Left colon (tissue), 2 donors: Measurements from ENCODE around the gene GUCA1C. TPM values are rescaled to one million over a fixed set of nuclear protein-coding genes. Genes with fewer than 3 reads are reported as not detected.

Experiments
- ATAC-seq: fragments of 200-7000 bp; cut with Tn5 transposase; one replicate; pipeline ENCODE4 v1.9.1; 2020; ENCODE audit warnings: mild to moderate bottlenecking, moderate library complexity
- DNase-seq, 2 donors: peaks; one replicate each; pipeline ENCODE4 v3.0.0-alpha.2; 2020
- intact Hi-C, 2 donors: fragments of 100-400 bp; cut with DNase I in 1 of 2; cut with micrococcal nuclease in 1 of 2; formaldehyde crosslinking; loops; one replicate each; pipeline versions ENCODE4 v1.11.2 to v1.14.0; 2022; cut with DNase I, micrococcal nuclease
- total RNA-seq, 2 donors: library from RNA; stranded (reverse); fragmentation: NEBNext Ultra II Directional; extraction: Animal tissue kit (Norgen Biotek cat#: 25700); gene quantifications; one replicate each; pipeline ENCODE4 v1.2.1, GENCODE V29; 2021
- donor health status: DM: no; HTN: no; CAD: no.
- donor health status: DM: yes; HTN: yes; CAD: no.

The GUCA1C gene
- total RNA-seq, 2 donors from 2014 or later: not detected

GRCh38 chr3:108918866-108919265 is 34.8 kb downstream of the GUCA1C start:
- DNase-seq (no peak), ATAC-seq (no peak)
- intact Hi-C loops: loop anchor here in 1 of 2 donors (10.0 kb wide), 1 partner anchor 434 kb away; no protein-coding TSS in a partner anchor

DNA sequence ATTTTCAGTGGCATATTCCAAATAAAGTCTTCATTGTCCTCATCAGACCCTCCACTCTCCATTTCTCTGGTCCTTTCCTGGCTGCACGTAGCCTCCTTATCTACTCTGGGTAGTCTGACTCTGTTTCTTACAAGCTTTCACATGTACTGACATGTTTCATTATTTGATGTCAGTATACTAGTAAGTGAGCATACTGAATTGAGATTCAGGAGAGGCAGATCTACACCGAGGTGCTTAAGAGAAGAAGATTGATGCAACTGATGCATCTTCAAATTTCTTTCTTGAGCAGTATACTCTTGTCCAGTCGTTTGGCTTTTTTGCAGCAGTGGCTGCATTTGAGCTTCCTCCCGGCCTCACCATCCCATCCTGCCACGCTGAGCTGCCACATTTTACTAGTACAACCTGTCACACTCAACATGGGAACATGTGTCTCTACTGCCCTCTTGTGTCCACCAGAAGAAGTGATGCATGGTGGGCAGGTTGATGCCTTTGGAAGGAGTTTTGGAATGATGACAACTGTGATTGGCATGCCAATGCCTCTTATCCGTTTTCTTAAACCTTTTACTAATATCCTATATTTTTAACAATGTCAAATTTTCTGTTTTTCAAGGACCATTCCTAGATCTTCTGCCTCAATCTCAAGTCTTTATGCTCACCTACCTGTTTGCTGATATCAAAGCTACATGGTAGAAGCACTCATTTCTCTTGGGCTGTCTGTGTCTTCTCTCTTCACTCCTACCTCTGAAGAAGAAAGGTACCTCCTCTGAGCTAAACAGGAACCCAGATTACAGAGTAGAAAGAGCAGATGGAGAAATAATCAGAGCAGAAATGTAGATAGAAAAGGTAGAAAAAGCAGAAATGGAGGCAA is 38.7 kb downstream of the GUCA1C start:
- DNase-seq: peak; percentile 37 to 49
- intact Hi-C loops: loop anchor here in 1 of 2 donors (2.0 to 10.0 kb wide), 2 partner anchors 252 to 430 kb away; no protein-coding TSS in a partner anchor
- peak; percentile 94 for ATAC-seq

DNA sequence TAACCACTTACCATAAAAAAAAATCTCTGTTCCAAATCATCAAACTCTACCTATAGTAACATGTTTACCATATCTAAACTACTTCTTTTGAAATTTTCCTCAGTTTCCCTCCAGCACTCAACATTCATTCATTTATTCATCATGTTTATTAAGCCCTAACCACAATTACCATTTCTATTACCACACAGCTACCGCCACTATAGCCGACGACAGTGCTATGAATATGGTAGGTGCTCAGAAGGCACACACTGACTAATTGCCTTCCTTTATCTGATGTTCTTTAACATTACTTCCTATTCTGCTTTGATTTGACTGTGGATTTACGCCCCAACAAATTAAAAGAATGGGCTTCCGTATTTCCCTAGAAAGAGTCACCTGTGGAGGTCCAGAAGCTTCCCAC is 43.9 kb downstream of the GUCA1C start:
- intact Hi-C loops: loop anchor here in 1 of 2 donors (10.0 kb wide), 1 partner anchor 425 kb away; no protein-coding TSS in a partner anchor
- DNase-seq (no peak), ATAC-seq (no peak)

- intact Hi-C loops: no loop called here
- DNase-seq (no peak), ATAC-seq (no peak)
Observed at GRCh38 chr3:108907194-108907593, 46.5 kb downstream of the GUCA1C start.

- intact Hi-C loops: no loop called here
- DNase-seq (no peak), ATAC-seq (no peak)
Observed at GRCh38 chr3:108899530-108899929, 54.1 kb downstream of the GUCA1C start.

DNA sequence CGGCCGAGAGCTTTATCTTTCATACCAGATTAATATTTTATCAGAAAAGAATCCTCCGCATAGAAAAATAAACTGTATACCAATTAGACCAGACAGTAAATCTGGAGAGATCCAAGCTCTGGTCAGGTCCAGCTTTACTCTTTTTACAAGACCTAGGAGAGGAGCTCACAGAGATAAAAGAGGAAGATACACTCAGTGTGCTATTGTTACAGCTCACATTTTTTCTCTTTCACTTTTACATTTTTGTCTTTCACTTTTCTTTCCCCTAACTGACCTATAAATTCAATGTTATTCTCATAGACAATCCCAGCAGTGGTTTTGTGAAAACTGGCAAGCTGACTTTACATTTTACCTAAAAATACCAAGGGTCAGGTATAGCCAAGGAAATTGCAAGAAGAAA is 55.8 kb downstream of the GUCA1C start:
- intact Hi-C loops: no loop called here

DNA sequence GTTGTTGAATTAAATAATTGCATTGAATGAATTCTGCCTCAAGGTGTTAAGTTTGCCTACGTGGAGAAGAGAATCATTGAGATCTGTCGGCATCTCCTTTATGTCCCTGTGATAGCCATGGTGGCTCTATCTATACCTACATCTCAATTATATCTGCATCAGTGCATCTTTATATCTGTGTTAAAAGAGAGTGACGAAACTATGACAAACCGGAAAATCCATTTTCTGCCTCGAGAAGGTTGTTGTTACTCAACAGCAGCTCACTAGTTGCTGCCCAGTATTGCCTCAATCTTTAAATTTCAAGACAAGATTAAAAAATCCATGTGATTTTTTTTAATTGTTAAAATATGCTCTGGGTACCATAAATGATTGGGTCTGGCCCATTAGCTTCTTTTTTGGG is 58.7 kb downstream of the GUCA1C start:
- DNase-seq (no peak), ATAC-seq (no peak)
- intact Hi-C loops: no loop called here

More for the DNA sequence above, 55.8 kb downstream of the GUCA1C start:
- no peak for DNase-seq
- no peak for ATAC-seq

- DNase-seq: no peak
- ATAC-seq: no peak
- intact Hi-C loops: no loop called here
Observed at GRCh38 chr3:108891833-108892232, 61.8 kb downstream of the GUCA1C start.

- ATAC-seq: no peak
- no peak for DNase-seq
- intact Hi-C loops: no loop called here
Observed at GRCh38 chr3:108887777-108888176, 65.9 kb downstream of the GUCA1C start.

DNA sequence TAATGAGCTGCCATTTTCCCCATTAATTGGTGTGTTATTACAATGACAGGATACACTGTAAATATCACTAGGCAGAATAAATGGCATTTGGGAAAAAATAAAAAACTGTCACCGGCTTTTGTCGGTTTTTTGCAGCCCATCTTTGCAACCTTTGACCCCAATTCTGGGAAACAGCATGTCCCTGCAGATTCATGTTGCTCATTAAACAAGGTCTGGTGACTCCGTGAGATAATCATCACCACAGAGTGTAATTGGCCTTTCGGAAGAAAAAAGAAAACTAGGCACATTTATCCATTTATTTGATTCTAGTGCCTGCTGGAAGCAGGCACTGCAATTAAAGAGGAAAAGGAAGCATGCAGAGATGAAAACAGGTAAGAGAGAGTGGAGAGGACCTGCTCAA is 66.6 kb downstream of the GUCA1C start:
- ATAC-seq (no peak), DNase-seq (no peak)
- intact Hi-C loops: no loop called here

GRCh38 chr3:108883373-108883772 is 70.3 kb downstream of the GUCA1C start:
- ATAC-seq (no peak), DNase-seq (no peak)
- intact Hi-C loops: no loop called here

DNA sequence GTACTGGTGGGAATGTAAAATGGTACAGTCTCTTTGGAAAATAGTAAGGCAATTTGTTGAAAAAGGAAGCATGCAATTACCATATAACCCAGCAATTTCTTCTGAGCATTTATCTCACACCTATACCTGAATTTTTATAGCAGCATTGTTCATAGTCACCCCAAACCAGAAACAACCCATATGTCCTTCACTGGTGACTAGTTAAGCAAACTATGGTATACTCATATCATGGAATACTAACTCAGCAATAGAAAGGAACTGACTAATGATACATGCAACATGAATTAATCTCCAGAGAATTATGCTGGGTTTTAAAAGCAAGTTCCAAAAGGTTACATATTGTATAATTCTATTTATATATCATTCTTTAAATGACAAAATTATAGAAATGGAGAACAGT is 70.9 kb downstream of the GUCA1C start:
- ATAC-seq: no peak
- intact Hi-C loops: no loop called here
- DNase-seq: no peak

DNA sequence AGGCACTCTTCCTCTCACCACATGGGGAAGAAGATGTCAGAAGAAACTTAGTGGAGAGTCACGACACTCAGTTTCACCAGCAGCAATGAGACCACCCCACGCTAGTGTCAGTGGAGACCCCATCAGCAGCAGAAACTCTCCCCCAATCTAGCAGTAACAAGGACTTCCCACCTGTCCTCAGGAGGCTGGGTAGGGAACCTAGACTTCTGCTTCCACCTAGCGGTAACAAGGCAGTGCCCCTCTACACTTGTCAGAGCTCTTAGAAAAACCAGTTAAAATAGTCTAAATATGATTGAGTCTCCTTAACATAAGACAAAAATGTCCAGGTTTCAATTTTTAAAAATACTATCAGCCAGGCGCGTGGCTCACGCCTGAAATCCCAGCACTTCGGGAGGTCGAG is 73.8 kb downstream of the GUCA1C start:
- DNase-seq (no peak), ATAC-seq (no peak)
- intact Hi-C loops: no loop called here

- DNase-seq (no peak), ATAC-seq (no peak)
- intact Hi-C loops: no loop called here
Observed at GRCh38 chr3:108877901-108878300, 75.8 kb downstream of the GUCA1C start.

DNA sequence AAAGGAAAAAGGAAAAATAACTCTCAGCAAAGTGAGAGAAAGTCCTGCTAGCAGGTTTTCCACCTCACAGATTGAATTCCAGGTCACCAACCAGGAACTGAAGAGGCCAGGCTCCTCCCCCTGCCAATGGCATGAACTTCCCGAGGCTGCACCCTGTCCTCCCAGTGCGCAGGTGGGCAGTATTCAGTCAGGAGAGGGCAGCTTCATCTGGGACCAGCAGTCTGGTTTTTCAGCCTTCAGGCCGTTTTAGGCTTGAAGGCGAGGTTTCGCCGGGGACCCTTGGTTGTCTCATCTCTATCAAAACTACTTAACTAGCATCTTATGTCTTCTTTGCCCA is 89.9 kb downstream of the GUCA1C start:
- no peak for DNase-seq
- no peak for ATAC-seq
- intact Hi-C loops: no loop called here

DNA sequence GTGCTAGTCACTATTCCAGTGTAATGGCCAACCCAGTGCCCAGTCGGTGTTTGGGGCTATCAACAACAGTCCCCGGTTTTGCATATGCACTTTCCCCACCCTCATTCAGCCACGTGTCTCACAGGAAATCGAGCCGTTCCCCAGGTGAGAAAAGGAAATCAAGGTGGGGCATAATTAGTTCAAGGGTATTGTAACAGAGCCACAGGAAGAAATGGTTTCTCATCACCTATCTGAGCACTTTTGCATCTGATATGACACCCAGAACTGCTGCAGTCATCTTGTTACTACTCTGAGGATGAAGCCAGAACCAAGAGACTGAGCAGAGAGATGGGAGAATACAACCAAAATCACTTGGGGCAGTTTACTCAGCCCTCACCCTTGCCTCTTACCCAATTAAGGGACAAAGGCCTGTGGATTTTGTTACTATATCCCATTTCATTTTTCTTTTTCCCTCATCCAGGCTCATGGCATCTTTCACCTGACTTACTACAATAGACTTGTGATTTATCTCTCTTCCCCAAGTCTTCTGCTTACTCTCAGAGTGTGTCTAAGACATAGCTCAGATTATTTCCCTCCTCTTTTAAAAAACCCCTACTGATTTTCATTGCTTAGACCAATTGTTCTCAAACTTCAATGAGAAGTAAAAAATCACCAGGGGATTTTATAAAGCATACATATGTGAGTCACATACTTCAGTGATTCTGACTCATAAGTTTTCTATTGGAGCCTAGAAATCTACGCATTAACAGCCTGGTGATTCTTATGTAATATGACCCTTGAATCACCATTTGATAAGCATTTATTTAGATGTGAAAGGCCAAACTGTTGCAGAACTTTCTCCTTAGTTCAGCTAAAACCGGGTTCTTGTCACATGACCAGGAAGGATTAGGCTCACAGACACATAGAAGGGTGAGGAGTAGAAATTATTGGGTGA is 90.5 kb downstream of the GUCA1C start:
- DNase-seq (no peak), ATAC-seq (no peak)
- intact Hi-C loops: no loop called here

GRCh38 chr3:108861401-108861800 is 92.3 kb downstream of the GUCA1C start:
- intact Hi-C loops: no loop called here
- ATAC-seq (no peak), DNase-seq (no peak)
